ENCODE measurements around the gene H6PD. TPM values are rescaled to one million over a fixed set of nuclear protein-coding genes. Genes with fewer than 3 reads are reported as not detected.

Gene H6PD
- total RNA-seq, 1 donor from 2014 or later = 17.7 TPM

DNA sequence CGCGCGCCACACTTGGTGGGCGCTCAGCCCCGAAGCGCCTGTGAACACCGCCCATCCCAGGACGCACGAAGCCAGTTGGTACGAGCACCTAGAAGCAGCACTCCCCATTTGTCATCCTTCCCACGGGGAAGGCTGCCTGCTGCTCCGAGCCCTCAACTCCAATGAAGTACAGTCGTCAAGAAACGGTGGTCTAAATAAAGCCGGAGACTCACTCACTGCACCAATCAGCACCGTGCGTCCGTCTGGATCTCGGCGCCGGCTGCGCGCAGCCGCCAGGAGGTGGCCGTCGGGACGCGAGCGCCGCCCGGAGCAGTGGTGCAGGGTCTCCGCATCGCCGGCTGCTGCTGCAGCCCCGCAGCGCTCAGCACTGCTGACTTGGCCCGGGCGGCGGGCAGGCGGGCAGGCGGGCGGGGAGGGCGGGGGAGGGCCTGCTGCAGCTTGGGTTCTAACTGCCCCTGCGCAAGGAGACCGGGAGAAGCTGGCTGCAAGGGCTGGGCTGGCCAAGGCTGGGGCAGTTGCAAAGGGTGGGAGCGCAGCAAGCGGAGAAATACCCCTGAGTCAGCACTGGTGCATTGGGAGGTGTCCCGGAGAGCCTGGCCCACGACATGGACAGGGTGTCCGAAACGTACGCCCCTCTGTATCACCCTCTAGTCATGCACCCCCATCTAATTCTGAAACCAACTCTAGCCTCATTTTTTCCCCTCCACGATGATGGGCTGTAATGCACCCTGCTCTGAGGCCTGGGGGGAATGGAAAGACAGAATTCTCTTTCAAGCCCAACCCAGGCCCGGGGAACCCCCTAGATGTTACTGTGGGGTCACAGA, 35.8 kb upstream of the H6PD start:
- Mint-ChIP-seq H3K4me3 (no peak overlapping the region), H3K4me1 (peaks cover 35% of the 10 kb centered on the region), H3K9me3 (no peaks in the 10 kb centered on the region), H3K27me3 (peaks cover 71% of the 10 kb centered on the region), H3K27ac (no peak overlapping the region), H3K36me3 (ENCODE audit: low read depth) (no peaks in the 10 kb centered on the region)
- intact Hi-C loops (cut with micrococcal nuclease) = loop anchor here (5.0 kb wide), 1 partner anchor 34 kb away; the partner anchor contains the start of gene H6PD
- no peak for DNase-seq

DNA sequence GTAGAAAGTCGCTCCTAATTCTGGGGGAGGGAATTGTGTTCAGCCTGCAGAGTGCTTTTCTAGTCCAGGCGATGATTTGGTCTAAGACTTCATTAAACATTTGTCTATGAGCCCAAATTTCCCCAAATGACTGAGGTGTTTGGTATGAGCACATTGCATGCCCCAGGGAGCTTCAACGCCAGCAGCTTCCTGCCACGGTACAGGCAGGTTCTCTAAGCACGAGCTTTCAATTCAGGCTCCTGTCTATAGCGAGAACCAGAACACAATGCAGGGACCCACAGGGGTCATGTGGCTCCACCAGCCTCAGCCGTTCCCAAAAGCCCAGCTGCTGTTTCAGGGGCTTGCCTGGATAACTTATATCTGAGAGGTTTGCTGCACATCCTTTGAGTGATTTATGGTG, 34.1 kb upstream of the H6PD start:
- DNase-seq = peak; percentile 62
- Mint-ChIP-seq H3K4me3 (peak overlapping the region; percentile 21), H3K4me1 (peaks cover 37% of the 10 kb centered on the region), H3K9me3 (no peaks in the 10 kb centered on the region), H3K27me3 (peaks cover 79% of the 10 kb centered on the region), H3K36me3 (ENCODE audit: low read depth) (no peaks in the 10 kb centered on the region), H3K27ac (no peak overlapping the region)
- intact Hi-C loops (cut with micrococcal nuclease) = no loop called here

DNA sequence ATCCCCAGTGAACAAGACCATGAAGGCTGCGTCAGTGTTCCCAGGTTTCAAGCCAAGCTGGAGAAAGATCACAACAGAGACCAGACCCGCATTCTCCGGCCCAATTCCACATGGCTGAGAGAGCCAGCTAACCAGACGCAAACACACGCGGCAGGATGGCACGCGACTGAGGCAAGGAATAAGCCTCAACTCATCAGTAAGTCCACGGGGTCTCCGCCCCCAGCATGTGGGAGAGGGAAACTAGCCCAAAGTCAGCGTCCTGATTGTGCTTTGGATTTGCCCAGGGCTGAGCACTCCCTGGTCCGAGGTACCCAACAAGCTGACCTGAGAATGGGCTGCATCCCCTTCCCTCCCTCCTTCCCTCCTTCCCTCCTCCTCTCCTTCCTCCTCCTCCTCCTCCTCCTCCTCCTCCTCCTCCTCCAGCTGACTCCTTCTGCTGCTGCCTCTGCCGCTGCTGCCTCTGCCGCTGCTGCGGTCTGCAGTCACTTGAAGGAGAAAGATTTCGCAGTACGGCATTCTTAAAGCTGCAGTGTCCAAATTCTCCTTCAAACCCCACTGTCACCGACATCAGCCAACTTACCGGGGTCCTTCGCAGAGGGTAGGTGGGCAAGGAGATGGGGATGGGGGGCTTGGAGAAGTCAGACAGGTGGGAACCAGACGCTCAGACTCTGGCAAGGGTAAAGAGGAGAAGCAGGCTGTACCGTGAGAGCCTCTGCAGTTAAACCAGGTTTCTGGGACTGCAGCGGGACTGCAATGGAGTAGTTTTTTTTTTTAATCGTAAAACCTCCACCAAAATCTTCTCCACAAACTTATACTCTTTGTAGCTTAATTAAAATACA, 33.0 kb upstream of the H6PD start:
- DNase-seq = peak; percentile 75
- intact Hi-C loops (cut with micrococcal nuclease) = no loop called here
- no peak overlapping the region for H3K27ac Mint-ChIP-seq
- H3K4me3 Mint-ChIP-seq = peak overlapping the region; percentile 68
- peaks cover 32% of the 10 kb centered on the region for H3K4me1 Mint-ChIP-seq
- H3K9me3 Mint-ChIP-seq = no peaks in the 10 kb centered on the region
- H3K27me3 Mint-ChIP-seq = peaks cover 88% of the 10 kb centered on the region
- no peaks in the 10 kb centered on the region for H3K36me3 Mint-ChIP-seq (ENCODE audit: low read depth)

DNA sequence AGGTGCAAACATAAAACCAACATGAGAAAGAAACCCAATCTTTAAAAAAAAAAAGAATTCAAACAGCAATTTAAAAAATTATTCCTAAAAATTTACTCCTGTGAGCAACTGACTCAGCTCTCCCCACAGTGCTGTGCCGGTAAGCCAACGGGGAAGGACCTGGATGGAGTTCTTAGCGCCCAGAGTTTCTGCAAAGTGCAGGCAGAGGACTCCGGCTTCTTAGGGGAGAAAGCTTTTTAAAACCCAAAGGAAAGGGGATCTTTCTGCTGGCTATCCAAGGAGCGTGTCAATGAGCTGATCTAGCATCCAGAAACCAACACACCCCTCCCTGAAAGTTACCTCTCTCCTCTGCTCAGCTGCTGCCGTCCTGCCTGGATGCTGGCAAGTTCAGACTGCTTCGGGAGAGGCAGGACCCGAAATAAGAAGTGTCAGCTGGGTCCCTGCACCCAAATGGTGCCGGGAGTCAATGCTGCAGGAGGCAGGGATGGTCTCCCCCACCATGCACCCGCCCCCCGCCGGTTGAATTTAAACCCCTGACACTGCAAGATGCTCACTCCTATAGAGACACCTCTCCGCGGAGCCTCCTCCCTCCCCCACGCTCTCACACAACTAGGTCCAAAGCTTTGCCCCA, 32.2 kb upstream of the H6PD start:
- H3K4me1 Mint-ChIP-seq = peaks cover 34% of the 10 kb centered on the region
- no peaks in the 10 kb centered on the region for H3K9me3 Mint-ChIP-seq
- peaks cover 84% of the 10 kb centered on the region for H3K27me3 Mint-ChIP-seq
- no peak for DNase-seq
- H3K4me3 Mint-ChIP-seq = peak overlapping the region; percentile 68
- intact Hi-C loops (cut with micrococcal nuclease) = no loop called here
- no peak overlapping the region for H3K27ac Mint-ChIP-seq
- no peaks in the 10 kb centered on the region for H3K36me3 Mint-ChIP-seq (ENCODE audit: low read depth)

DNA sequence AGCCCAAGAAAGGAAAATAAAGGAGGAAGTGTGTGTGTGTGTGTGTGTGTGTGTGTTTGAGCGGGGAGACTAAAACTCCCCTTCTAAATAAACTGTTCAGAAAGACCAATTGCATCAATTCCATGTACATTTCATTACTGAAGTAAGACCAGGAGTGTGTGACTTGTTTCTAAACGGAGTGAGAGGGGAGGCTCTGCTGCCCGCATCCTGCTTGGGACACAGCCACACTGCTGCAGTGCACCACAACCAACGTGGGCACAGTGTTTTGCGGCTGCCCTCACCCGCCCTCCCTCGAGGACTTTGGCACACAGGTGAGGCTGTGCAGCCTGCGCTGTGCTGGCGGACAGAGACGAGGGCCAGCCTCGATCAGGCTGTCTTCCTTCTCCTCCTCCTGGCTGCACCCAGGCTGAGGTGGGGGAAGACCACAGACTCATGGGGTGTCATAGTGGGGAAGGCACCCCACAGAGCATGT, 31.0 kb upstream of the H6PD start:
- peak; percentile 60 for DNase-seq
- H3K4me3 Mint-ChIP-seq = no peak overlapping the region
- no peak overlapping the region for H3K27ac Mint-ChIP-seq
- no peaks in the 10 kb centered on the region for H3K36me3 Mint-ChIP-seq (ENCODE audit: low read depth)
- peaks cover 75% of the 10 kb centered on the region for H3K27me3 Mint-ChIP-seq
- intact Hi-C loops (cut with micrococcal nuclease) = no loop called here
- no peaks in the 10 kb centered on the region for H3K9me3 Mint-ChIP-seq
- peaks cover 34% of the 10 kb centered on the region for H3K4me1 Mint-ChIP-seq

DNA sequence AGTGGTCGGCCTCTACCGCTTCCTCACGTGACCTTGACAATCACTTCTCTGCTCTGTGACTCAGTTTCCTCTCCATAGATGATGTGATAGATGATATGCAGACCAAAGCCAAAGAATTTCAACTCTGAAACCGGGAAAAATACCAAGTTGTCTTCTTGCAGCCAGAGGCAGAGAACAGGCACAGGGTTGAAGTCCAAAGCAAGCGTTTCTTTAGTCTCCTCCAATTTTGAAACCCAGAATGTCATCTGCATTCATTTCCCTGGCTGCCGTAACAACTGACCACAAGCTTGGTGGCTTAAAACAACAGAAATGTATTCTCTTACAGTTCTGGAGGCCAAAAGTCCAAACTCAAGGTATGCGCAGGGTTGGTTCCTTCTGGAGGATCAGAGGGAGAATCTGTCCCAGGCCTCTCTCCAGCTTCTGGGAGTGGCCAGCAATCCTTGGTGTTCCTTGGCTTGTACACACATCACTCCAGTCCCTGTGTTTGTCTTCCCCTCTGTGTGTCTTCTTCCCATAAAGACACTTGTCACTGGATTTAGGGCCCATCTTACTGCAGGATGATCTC, 30.3 kb upstream of the H6PD start:
- H3K9me3 Mint-ChIP-seq = no peaks in the 10 kb centered on the region

DNA sequence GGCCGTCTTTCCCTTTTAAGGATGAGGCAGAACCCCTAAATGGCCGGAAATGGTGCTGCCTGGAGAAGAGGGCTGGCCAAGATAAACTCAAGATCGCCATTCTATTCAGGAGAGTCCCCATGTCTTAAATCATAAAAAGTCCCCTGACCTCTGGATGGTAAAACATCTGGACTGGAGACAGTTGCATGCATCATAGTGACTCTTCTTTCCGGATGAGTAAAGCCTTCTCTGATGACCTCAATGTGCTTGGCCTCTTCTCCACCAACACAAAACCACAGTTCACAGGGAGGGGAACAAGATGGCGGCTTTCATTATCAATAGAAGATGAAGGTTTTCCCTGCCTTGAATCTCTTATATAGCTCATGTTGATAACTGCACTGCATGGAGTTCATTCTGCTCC, 27.5 kb upstream of the H6PD start:
- H3K27me3 Mint-ChIP-seq = peaks cover 50% of the 10 kb centered on the region
- H3K9me3 Mint-ChIP-seq = no peaks in the 10 kb centered on the region
- H3K27ac Mint-ChIP-seq = no peak overlapping the region
- no peak overlapping the region for H3K4me3 Mint-ChIP-seq
- H3K4me1 Mint-ChIP-seq = peaks cover 17% of the 10 kb centered on the region
- no peaks in the 10 kb centered on the region for H3K36me3 Mint-ChIP-seq (ENCODE audit: low read depth)
- DNase-seq = no peak
- intact Hi-C loops (cut with micrococcal nuclease) = no loop called here

More for the DNA sequence above, 30.3 kb upstream of the H6PD start:
- no peak overlapping the region for H3K4me3 Mint-ChIP-seq
- H3K27me3 Mint-ChIP-seq = peaks cover 70% of the 10 kb centered on the region
- no peak for DNase-seq
- peaks cover 34% of the 10 kb centered on the region for H3K4me1 Mint-ChIP-seq
- no peak overlapping the region for H3K27ac Mint-ChIP-seq
- H3K36me3 Mint-ChIP-seq (ENCODE audit: low read depth) = no peaks in the 10 kb centered on the region
- intact Hi-C loops (cut with micrococcal nuclease) = no loop called here

DNA sequence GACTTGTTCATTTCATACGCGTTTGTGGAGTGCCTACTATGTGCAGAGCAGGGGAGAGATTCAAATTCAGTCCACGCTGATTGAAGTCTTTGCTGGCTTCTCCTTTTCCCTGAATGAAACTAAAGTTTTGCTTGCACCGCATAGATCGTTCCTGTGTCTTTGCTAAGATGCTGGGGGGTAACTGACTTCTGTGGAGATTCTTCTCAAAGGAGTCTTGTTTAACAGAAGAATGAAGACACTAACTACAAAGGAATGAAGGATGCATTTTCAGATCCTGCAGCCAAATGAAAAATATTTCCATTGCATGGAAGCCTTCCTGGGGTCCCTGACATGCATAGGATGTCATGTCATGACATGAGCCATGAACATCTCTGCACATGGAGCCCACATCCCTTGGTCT, 26.9 kb upstream of the H6PD start:
- Mint-ChIP-seq H3K4me3 (no peak overlapping the region), H3K4me1 (peaks cover 14% of the 10 kb centered on the region), H3K9me3 (no peaks in the 10 kb centered on the region), H3K27me3 (peaks cover 44% of the 10 kb centered on the region), H3K36me3 (ENCODE audit: low read depth) (no peaks in the 10 kb centered on the region), H3K27ac (no peak overlapping the region)
- intact Hi-C loops (cut with micrococcal nuclease) = no loop called here
- DNase-seq = no peak

DNA sequence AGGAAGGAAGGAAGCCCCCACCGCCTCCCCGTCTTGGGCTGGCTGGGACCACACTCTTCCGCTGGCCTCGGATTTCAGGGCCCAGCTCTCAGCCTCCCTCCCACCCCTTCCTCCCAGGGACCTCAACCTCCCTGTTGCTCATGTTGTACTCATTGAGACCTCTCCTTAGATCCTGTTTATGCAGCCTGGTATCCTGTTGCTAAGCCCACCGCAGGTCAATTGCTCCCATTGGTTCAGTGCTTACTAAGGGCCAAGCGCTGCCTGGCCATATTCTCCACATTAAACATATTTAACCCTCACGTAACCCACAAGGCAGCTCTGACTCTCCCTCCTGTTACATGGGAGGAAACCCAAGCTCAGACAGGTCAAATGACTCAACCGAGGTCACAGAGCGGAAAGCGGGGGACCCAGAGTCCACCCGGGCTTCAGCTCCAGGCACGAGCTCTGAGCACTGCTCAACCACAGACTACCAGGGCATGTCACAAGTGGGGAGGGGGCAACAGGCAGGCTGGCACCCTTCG, 23.2 kb upstream of the H6PD start:
- intact Hi-C loops (cut with micrococcal nuclease) = no loop called here
- Mint-ChIP-seq H3K27me3 (peaks cover 18% of the 10 kb centered on the region), H3K4me1 (peaks cover 4% of the 10 kb centered on the region), H3K36me3 (ENCODE audit: low read depth) (no peaks in the 10 kb centered on the region), H3K4me3 (no peak overlapping the region), H3K27ac (no peak overlapping the region), H3K9me3 (no peaks in the 10 kb centered on the region)
- no peak for DNase-seq

DNA sequence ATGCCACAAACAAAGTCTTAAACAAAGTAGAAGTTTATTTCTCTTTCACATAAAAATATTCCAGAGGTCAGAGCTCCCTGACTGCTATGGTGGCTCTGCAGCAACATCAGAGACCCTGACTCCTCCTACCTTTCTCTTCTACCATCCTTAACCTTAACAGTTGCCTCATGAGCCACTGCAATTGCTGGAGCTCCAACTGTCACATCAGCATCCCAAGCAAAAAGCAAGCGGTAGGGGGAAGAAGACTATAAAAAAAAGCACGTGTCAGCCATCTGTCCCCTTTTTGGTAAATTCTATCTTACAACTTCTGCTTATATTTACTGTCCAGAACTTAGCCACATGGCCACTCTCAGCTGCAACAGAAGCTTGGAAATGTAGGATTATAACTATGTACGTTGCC, 21.8 kb upstream of the H6PD start:
- no peak overlapping the region for H3K27ac Mint-ChIP-seq
- H3K4me3 Mint-ChIP-seq = no peak overlapping the region
- H3K9me3 Mint-ChIP-seq = no peaks in the 10 kb centered on the region
- no peak for DNase-seq
- H3K4me1 Mint-ChIP-seq = no peaks in the 10 kb centered on the region
- intact Hi-C loops (cut with micrococcal nuclease) = no loop called here
- H3K36me3 Mint-ChIP-seq (ENCODE audit: low read depth) = no peaks in the 10 kb centered on the region
- peaks cover 12% of the 10 kb centered on the region for H3K27me3 Mint-ChIP-seq

DNA sequence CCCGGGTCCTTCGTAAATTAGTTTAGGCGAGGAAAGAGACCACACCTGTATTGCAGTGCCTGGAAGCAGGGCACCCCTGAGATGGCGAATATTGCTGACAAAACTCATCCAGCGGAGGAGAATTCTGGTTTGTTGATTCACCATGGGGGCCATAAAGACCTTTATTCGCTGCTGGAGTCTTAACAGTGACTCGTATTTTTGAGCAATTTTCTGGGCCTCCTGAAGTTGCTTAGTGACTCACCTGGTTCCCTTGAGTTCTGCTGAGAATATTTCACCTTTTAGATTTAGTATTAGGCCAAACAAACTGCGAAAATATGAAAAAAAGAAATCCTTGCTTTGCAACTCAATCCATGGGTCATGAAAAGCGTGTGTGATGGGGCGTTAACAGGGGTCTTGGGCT, 20.6 kb upstream of the H6PD start:
- H3K27me3 Mint-ChIP-seq = peaks cover 14% of the 10 kb centered on the region
- no peaks in the 10 kb centered on the region for H3K9me3 Mint-ChIP-seq
- DNase-seq = no peak
- no peaks in the 10 kb centered on the region for H3K36me3 Mint-ChIP-seq (ENCODE audit: low read depth)
- no peak overlapping the region for H3K4me3 Mint-ChIP-seq
- H3K4me1 Mint-ChIP-seq = no peaks in the 10 kb centered on the region
- intact Hi-C loops (cut with micrococcal nuclease) = no loop called here
- H3K27ac Mint-ChIP-seq = no peak overlapping the region

DNA sequence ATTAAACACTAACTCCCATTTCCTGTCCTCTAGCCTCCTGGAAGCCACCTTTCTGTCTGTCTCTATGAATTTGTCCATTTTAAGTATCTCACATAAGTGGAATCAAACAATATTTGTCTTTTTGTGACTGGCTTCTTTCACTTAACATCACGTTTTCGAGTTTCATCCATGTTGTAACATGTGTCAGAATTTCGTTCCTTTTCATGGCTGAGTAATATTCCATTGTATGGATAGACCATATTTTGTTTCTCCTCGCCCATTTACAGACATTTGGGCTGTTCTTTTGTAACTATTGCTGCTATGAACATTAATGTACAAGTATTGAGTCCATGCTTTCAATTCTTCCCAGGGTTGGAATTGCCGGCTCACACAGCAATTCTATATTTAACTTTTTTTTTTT, 15.7 kb upstream of the H6PD start:
- H3K36me3 Mint-ChIP-seq (ENCODE audit: low read depth) = no peaks in the 10 kb centered on the region
- H3K9me3 Mint-ChIP-seq = no peaks in the 10 kb centered on the region
- H3K27me3 Mint-ChIP-seq = peaks cover 9% of the 10 kb centered on the region
- H3K27ac Mint-ChIP-seq = no peak overlapping the region
- H3K4me3 Mint-ChIP-seq = no peak overlapping the region
- no peak for DNase-seq
- no peaks in the 10 kb centered on the region for H3K4me1 Mint-ChIP-seq
- intact Hi-C loops (cut with micrococcal nuclease) = no loop called here

DNA sequence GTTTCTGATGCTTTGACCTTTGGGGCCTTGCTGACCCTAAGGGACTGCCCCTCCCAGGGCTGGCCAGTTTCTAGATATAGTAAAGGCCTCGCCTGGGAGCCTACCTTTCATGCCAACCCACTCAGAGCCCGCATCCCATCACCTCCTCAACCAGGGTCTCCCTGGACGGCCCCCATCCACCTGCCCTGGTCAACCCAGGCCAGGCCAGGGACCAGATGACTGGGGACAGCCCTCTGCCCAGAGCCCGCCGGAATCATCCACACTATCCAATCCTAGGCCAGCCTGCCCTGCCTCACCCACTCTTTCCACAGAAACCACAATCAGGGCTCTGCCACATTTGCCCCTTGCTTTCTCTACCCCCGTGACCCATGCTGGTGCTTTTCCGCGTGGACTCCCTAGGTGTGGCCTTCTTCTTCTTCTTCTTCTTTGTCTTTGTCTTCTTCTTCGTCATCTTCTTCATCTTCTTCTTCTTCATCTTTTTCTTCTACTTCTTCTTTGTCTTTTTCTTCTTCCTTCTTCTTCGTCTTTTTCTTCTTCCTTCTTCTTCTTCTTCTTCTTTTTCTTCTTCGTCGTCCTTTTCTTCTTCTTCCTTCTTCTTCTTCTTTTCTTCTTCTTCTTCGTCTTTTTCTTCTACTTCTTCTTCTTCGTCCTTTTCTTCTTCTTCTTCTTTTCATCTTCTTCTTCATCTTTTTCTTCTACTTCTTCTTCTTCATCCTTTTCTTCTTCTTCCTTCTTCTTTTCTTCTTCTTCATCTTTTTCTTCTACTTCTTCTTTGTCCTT, 11.5 kb upstream of the H6PD start:
- H3K4me1 Mint-ChIP-seq = no peaks in the 10 kb centered on the region
- intact Hi-C loops (cut with micrococcal nuclease) = no loop called here
- H3K36me3 Mint-ChIP-seq (ENCODE audit: low read depth) = no peaks in the 10 kb centered on the region
- no peak overlapping the region for H3K27ac Mint-ChIP-seq
- no peak overlapping the region for H3K4me3 Mint-ChIP-seq
- DNase-seq = no peak
- no peaks in the 10 kb centered on the region for H3K9me3 Mint-ChIP-seq
- H3K27me3 Mint-ChIP-seq = peaks cover 13% of the 10 kb centered on the region
